Measurements from ENCODE around the gene CFAP61.
"Not testable (repeated sequence)": the region's sequence is repeated elsewhere in the genome, so short reads cannot be mapped to it uniquely, and the experiment has no call there.

Gene CFAP61

GRCh38 chr20:20094410-20094809 is 42.1 kb downstream of the CFAP61 start:
- DNase-seq = no peak

- DNase-seq = no peak
Observed at GRCh38 chr20:20095114-20095872, 43.0 kb downstream of the CFAP61 start.

GRCh38 chr20:20096421-20096820 is 44.1 kb downstream of the CFAP61 start:
- DNase-seq = no peak

- DNase-seq = no peak
Observed at GRCh38 chr20:20100881-20101280, 48.5 kb downstream of the CFAP61 start.

- no peak for DNase-seq
Observed at GRCh38 chr20:20102163-20102562, 49.8 kb downstream of the CFAP61 start.

GRCh38 chr20:20102716-20103258 is 50.5 kb downstream of the CFAP61 start:
- DNase-seq = no peak

GRCh38 chr20:20103486-20103885 is 51.2 kb downstream of the CFAP61 start:
- DNase-seq = no peak

GRCh38 chr20:20123187-20123586 is 70.9 kb downstream of the CFAP61 start:
- DNase-seq = not testable (repeated sequence)

- no peak for DNase-seq
Observed at GRCh38 chr20:20130399-20130798, 78.1 kb downstream of the CFAP61 start.

- no peak for DNase-seq
Observed at GRCh38 chr20:20134941-20135575, 82.7 kb downstream of the CFAP61 start.

GRCh38 chr20:20136313-20136712 is 84.0 kb downstream of the CFAP61 start:
- DNase-seq = no peak

GRCh38 chr20:20137851-20138250 is 85.5 kb downstream of the CFAP61 start:
- DNase-seq = no peak

GRCh38 chr20:20138301-20139064 is 86.2 kb downstream of the CFAP61 start:
- no peak for DNase-seq

- no peak for DNase-seq
Observed at GRCh38 chr20:20139403-20139802, 87.1 kb downstream of the CFAP61 start.

- no peak for DNase-seq
Observed at GRCh38 chr20:20143165-20143564, 90.8 kb downstream of the CFAP61 start.

GRCh38 chr20:20143646-20144045 is 91.3 kb downstream of the CFAP61 start:
- no peak for DNase-seq

- DNase-seq = no peak
Observed at GRCh38 chr20:20148779-20149178, 96.4 kb downstream of the CFAP61 start.

GRCh38 chr20:20150241-20150640 is 97.9 kb downstream of the CFAP61 start:
- DNase-seq = no peak

- no peak for DNase-seq
Observed at GRCh38 chr20:20160520-20160919, 108.2 kb downstream of the CFAP61 start.

GRCh38 chr20:20161611-20162010 is 109.3 kb downstream of the CFAP61 start:
- DNase-seq = no peak

GRCh38 chr20:20167698-20168097 is 115.4 kb downstream of the CFAP61 start:
- DNase-seq = no peak

- no peak for DNase-seq
Observed at GRCh38 chr20:20173254-20173653, 120.9 kb downstream of the CFAP61 start.

GRCh38 chr20:20174089-20174835 is 121.9 kb downstream of the CFAP61 start:
- no peak for DNase-seq

Data from CD4-positive, alpha-beta T cell treated with Interleukin-17A for 1 hour (primary cell).